GM18508 (cell line): ENCODE data around the gene POLD3.

Source experiments
- ATAC-seq: cut with Tn5 transposase; IDR thresholded peaks from one replicate; pipeline ENCODE4 v1.9.1; 2021; ENCODE audit warnings: moderate number of reproducible peaks; ENCODE audit not compliant: insufficient read depth, unreplicated experiment

POLD3 gene

GRCh38 chr11:74685338-74685737 is 93.0 kb downstream of the POLD3 start:
- no peak for ATAC-seq

GRCh38 chr11:74685905-74686304 is 93.5 kb downstream of the POLD3 start:
- no peak for ATAC-seq

- ATAC-seq = no peak
Observed at GRCh38 chr11:74686792-74687191, 94.4 kb downstream of the POLD3 start.

GRCh38 chr11:74687237-74688023 is 95.0 kb downstream of the POLD3 start:
- ATAC-seq = no peak

- no peak for ATAC-seq
Observed at GRCh38 chr11:74689666-74690065, 97.3 kb downstream of the POLD3 start.

GRCh38 chr11:74691755-74692154 is 99.4 kb downstream of the POLD3 start:
- ATAC-seq = no peak
